Transverse colon (tissue), 4 donors: Measurements from ENCODE around the gene C15orf39.

Experiments used
- EP300 ChIP-seq: sonication (generic); formaldehyde crosslinking; IDR thresholded peaks from one replicate; pipeline ENCODE4 v1.6.1; 2017; ENCODE audit warnings: antibody characterized with exemption, low read depth
- POLR2A ChIP-seq: fragments of 450-650 bp; IDR thresholded peaks from one replicate; pipeline ENCODE4 v1.6.1; 2016; ENCODE audit warnings: antibody characterized with exemption, mild to moderate bottlenecking, moderate library complexity
- POLR2AphosphoS5 ChIP-seq, 3 donors: sonication (generic); formaldehyde crosslinking; IDR thresholded peaks; one replicate each; pipeline ENCODE4 v1.6.1; 2016; ENCODE audit warnings: antibody characterized with exemption in 3 of 3
- TF ChIP-seq, protein P1 (sequence below), 5 experiments: fragments of 200-600 bp in 3 of 5; fragments of 450-650 bp in 2 of 5; sonication (generic) in 3 of 5; IDR thresholded peaks; 1 replicate in 2 of 5; 2 replicates in 3 of 5; pipeline ENCODE4 v1.5.1; 2016 to 2017; ENCODE audit warnings: antibody characterized with exemption in 5 of 5, inconsistent platforms in 3 of 5, mild to moderate bottlenecking in 2 of 5, moderate library complexity in 1 of 5

DNA sequence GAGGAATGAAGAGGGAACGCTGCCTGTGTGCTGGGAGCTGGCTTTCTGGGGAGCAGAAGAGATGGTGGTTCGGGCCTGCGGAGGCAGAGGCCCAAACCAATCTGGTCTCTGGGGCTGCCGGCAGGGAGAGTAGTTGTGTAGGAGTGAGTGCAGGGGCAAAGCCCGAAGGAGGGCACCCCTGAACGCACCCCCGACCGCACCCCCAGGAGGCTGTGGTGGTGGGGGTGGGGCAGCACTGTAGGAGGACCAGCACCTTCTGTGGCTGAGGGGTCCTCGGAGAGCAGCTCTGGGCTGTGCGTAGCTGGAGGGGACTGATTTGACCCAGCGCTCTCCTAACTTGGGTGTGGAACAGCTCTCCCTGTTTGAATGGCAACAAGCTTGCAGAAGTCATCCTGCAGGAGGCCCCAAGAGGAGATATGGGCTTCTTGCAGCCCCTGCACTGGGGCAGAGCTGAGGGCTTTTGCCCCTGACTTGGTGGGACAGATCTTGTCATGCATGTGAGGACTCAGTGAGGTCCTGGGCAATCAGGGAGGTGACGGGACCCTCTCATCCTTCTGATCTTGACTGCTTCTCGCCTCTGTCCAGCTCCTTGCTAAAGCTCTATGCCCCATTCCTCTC, 26.1 kb downstream of the C15orf39 start:
- TF ChIP-seq POLR2A = no peak
- TF ChIP-seq, protein P1, sequence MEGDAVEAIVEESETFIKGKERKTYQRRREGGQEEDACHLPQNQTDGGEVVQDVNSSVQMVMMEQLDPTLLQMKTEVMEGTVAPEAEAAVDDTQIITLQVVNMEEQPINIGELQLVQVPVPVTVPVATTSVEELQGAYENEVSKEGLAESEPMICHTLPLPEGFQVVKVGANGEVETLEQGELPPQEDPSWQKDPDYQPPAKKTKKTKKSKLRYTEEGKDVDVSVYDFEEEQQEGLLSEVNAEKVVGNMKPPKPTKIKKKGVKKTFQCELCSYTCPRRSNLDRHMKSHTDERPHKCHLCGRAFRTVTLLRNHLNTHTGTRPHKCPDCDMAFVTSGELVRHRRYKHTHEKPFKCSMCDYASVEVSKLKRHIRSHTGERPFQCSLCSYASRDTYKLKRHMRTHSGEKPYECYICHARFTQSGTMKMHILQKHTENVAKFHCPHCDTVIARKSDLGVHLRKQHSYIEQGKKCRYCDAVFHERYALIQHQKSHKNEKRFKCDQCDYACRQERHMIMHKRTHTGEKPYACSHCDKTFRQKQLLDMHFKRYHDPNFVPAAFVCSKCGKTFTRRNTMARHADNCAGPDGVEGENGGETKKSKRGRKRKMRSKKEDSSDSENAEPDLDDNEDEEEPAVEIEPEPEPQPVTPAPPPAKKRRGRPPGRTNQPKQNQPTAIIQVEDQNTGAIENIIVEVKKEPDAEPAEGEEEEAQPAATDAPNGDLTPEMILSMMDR (IDR thresholded peaks at IDR 0.05) = no peak
- TF ChIP-seq POLR2AphosphoS5 (IDR thresholded peaks at IDR 0.05) = no peak
- no peak for TF ChIP-seq EP300
